SW480 (cell line): ENCODE measurements around the gene TTLL5.

Source experiments
- DNase-seq: peaks from one replicate; pipeline ENCODE4 v3.0.0-alpha.2; 2016; ENCODE audit warnings: low spot score

The TTLL5 gene, protein sequence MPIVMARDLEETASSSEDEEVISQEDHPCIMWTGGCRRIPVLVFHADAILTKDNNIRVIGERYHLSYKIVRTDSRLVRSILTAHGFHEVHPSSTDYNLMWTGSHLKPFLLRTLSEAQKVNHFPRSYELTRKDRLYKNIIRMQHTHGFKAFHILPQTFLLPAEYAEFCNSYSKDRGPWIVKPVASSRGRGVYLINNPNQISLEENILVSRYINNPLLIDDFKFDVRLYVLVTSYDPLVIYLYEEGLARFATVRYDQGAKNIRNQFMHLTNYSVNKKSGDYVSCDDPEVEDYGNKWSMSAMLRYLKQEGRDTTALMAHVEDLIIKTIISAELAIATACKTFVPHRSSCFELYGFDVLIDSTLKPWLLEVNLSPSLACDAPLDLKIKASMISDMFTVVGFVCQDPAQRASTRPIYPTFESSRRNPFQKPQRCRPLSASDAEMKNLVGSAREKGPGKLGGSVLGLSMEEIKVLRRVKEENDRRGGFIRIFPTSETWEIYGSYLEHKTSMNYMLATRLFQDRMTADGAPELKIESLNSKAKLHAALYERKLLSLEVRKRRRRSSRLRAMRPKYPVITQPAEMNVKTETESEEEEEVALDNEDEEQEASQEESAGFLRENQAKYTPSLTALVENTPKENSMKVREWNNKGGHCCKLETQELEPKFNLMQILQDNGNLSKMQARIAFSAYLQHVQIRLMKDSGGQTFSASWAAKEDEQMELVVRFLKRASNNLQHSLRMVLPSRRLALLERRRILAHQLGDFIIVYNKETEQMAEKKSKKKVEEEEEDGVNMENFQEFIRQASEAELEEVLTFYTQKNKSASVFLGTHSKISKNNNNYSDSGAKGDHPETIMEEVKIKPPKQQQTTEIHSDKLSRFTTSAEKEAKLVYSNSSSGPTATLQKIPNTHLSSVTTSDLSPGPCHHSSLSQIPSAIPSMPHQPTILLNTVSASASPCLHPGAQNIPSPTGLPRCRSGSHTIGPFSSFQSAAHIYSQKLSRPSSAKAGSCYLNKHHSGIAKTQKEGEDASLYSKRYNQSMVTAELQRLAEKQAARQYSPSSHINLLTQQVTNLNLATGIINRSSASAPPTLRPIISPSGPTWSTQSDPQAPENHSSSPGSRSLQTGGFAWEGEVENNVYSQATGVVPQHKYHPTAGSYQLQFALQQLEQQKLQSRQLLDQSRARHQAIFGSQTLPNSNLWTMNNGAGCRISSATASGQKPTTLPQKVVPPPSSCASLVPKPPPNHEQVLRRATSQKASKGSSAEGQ (N-terminal part only)

GRCh38 chr14:75660630-75661498, at the start of gene TTLL5, which contains the start of gene ERG28:
TSS of gene TTLL5 (plus strand) at chr14:75661246. CDS start at chr14:75663150, 1,904 bp downstream.
TSS of gene ERG28 (minus strand) at chr14:75660876. CDS start at chr14:75657502, 3,374 bp downstream.
- peak; percentile 100 for DNase-seq

GRCh38 chr14:75612157-75612556, 48.9 kb upstream of the TTLL5 start:
- DNase-seq, result no peak

GRCh38 chr14:75614179-75614578, 46.9 kb upstream of the TTLL5 start:
- DNase-seq, result no peak

GRCh38 chr14:75615200-75615599, 45.8 kb upstream of the TTLL5 start:
- DNase-seq, result no peak

GRCh38 chr14:75619548-75619947, 41.5 kb upstream of the TTLL5 start:
- DNase-seq, result no peak

DNA sequence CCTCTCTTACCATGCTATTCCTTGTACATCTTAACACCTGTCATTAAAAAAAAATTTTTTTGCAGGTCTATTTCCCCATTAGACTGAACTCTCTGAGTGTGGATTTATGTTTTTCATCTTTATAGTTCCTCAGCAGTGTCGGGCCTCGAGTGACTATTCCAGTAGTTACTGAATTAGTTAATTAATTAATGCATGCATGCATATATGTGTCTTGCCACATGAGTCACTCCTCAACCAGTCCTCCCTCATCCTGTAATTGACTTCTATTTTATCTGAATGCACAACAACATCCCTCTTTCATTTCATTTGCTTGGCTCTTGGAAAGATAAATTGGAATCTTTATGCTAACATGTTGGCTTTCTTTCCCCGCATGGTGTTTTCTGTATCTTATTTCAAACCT, 36.0 kb upstream of the TTLL5 start:
- no peak for DNase-seq

DNA sequence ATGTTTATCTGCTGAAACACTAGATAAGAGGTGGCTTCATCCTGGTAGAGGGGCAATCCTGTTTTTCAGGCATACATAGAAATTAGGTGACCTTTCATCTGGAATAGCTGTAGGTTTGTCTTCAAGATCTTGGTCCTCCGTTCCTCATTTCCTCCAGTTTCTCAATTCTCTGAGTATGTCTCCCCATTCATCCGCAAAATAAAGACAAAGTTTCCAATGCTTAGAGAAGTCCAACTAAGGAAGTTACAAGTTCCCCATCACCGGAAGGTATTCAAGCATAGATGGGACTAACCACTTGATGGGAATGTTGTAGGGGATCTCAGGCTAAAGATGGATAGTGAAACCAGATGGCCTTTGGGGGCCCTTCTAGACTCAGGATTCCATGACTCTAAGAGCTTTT, 34.6 kb upstream of the TTLL5 start:
- no peak for DNase-seq

DNA sequence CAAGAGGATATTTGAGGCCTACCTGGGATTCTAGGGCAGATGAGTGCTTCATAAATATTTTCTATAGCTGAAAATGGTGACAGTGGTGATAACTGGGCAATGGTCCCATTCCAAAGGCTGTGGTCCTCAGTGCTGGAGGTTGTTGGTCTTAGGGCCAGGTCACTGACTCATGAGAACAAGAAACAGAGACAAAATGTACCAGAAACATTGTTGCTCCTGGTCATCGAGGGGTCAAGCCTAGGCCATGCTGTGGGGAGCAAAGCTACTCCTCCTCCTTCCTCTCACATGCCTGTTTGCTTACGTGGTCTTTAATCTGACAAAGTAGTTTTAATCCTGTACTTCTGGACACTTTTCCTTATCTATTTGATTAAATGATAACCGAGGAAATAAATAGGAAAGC, 34.2 kb upstream of the TTLL5 start:
- no peak for DNase-seq

DNA sequence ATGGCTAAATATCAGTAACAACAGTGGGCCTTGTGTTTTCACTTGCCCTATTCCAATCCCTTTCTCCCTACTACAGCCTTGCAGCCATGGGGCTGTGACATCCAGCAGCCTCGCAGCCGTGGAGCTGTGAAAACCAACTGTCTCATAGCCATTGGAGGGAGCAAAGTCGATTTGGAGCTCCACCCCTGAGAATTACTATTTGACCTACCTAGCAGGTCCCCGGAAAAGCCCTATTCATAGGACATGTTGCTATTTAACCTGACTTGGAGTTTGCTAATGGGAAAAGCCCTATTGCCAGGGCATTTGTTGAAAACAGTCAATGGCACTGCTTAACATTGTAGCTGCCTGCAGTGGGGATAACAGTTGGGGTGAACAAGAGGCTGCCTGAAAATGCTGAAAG, 33.6 kb upstream of the TTLL5 start:
- DNase-seq, result no peak

GRCh38 chr14:75628816-75629215, 32.2 kb upstream of the TTLL5 start:
- DNase-seq, result no peak

DNA sequence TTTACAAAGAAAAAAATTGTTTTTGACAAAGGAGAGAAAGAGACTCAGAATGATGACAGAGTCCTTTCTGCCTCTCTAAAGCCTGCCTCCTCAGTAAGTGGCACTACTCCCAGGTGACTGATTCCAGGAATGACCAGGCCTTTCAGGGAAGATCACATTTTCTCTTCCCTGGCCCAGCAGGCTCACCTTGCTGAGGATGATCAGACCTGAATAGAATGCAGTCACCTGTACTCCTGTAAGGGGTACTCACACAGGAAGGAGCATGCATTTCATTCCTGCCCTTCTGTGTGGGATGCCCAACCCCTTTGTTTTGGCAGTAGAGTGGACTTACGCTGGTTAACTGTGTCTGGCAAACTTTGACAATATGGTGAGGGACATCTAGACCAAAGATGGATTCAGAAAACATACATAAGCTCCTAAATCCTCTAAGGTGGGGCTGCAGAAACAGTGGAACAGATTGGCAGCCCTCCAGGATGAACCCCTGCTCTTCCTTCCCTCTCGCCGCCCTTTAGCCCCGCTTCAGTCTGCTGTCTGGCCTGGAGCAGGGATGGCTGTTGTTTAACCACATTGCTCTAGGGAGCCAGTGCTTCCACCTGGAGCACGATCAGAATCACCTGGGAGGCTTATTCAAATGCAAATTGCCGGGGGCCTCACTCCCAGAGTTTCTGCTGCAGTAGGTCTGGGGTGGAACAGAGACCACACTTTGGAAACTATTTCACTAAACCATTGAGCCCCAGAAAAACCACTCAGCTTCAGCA, 30.2 kb upstream of the TTLL5 start:
- DNase-seq, result no peak

DNA sequence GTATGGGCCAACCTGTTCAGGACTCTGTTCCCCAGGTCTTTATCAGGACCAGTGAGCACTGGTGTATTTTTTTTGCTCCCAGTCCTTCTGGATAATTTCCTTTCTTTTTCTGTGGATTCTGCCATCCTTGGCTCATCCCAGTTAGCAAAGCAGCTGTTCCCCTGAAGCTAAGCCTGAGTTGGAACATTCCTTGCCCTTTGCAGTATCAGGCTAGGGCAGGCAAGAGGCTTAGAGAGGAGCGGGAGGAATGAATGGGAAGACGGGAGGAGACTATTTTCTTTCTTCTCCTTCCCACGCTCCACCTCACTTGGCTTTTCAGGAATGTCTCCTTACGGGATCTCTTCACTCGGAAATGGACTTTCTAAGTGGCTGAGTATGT, 29.6 kb upstream of the TTLL5 start:
- no peak for DNase-seq

DNA sequence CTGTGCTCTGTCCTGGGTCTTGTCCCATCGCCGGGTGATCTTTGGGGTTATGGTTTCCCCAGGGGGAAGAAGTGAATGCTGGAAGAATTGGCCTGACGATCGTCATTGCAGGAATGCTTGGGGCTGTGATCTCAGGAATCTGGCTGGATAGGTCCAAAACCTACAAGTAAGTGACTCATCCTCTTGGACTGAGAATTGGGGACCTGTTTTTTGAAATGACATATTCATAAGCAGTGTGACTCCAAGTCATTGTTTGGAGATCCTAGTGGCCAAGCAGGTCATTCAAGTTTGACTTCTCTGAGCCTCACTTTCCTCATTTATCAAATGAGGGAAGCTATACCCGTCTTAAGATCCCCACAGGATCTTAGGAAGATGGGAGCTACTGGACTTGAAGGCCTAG, 26.2 kb upstream of the TTLL5 start:
- DNase-seq, result no peak

GRCh38 chr14:75636100-75636692, 24.9 kb upstream of the TTLL5 start:
- no peak for DNase-seq

DNA sequence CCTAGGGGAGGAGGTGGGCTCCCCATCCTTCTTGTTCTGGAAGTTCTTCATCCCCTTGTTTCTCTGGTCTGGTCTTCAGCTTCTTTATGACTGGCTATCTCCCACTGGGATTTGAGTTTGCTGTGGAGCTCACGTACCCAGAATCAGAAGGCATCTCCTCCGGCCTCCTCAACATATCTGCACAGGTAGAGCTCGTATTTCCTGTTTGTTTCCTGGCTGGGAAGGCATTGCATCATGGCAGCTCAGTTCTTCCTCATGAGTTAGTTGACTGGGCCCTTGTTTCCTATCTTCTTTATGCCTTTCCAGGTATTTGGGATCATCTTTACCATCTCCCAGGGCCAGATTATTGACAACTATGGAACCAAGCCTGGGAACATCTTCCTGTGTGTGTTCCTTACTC, 20.2 kb upstream of the TTLL5 start:
- no peak for DNase-seq

DNA sequence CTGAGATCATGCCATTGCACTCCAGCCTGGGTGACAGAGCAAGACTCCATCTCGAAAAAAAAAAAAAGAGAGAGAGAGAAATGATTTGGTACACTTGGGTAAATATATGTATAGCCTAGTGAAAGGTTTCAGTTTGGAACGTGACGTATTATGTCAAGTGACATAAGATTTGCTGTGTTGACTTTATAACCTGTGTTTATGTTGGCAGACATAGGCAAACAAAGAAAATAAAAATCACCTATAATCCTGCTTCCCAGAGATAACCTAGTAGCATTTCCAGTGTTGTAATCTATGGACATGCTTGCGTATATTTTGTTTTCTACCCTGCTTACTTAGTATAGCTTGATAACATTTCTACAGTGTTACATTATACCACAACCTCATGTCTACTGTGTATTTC, 17.1 kb upstream of the TTLL5 start:
- no peak for DNase-seq

- no peak for DNase-seq
Measured at GRCh38 chr14:75645056-75645455, 16.0 kb upstream of the TTLL5 start.

- no peak for DNase-seq
Measured at GRCh38 chr14:75646762-75647161, 14.3 kb upstream of the TTLL5 start.

DNA sequence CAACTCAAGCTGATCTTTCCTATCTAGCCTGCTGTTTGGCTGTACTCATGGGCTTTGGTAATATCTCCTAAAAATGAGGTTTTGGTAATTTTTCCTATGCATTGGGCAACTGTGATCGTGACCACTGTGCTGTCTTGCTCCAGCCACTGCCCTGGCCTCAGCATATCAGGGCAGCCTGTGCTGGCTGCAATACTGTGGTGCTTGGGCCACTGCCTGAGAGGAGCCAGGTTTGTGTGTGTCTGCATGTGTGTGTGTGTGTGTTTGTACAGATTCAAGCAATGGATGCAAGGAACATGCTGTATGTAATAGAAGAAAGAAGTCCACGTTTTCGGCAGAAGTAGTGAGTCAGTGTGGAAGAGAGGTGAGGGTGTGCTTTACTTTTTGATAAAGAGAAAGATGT, 13.4 kb upstream of the TTLL5 start:
- no peak for DNase-seq
